K562 (cell line): ENCODE results near the gene HRH1. TPM values are rescaled to one million over a fixed set of nuclear protein-coding genes. Genes with fewer than 3 reads are reported as not detected.

Source experiments
- CTBP1 ChIP-seq: fragments of 450-650 bp; IDR thresholded peaks from 2 replicates; pipeline ENCODE4 v1.6.1; 2016; ENCODE audit warnings: borderline replicate concordance
- CXXC5 ChIP-seq: fragments of 250-450 bp; sonication (Bioruptor Pico); IDR thresholded peaks from 2 replicates; pipeline ENCODE4 v1.8.0; 2022; ENCODE audit warnings: inconsistent platforms, mild to moderate bottlenecking, moderate library complexity
- HIVEP1 ChIP-seq: fragments of 250-450 bp; sonication (Bioruptor Pico); IDR thresholded peaks from 2 replicates; pipeline ENCODE4 v1.4.0; 2020; ENCODE audit warnings: mild to moderate bottlenecking
- LCOR ChIP-seq: sonication (generic); formaldehyde crosslinking; IDR thresholded peaks from 2 replicates; pipeline ENCODE4 v1.8.0; 2022; ENCODE audit warnings: mild to moderate bottlenecking, missing genetic modification reagents
- NR2C2 ChIP-seq, 2 experiments: fragments of 200-800 bp in 1 of 2; sonication (Bioruptor generic) in 1 of 2; sonication (generic) in 1 of 2; formaldehyde crosslinking in 1 of 2; IDR thresholded peaks; 2 replicates each; pipeline versions ENCODE4 v1.6.1 to v1.8.0; 2016 to 2022; ENCODE audit warnings: mild to moderate bottlenecking in 1 of 2, missing compliant biosample characterization in 1 of 2, missing genetic modification characterization in 1 of 2, missing genetic modification reagents in 1 of 2
- PHB2 ChIP-seq: fragments of 450-650 bp; IDR thresholded peaks from 2 replicates; pipeline ENCODE4 v1.6.1; 2017; ENCODE audit warnings: low read depth
- SMARCA5 ChIP-seq: fragments of 450-650 bp; IDR thresholded peaks from 2 replicates; pipeline ENCODE4 v1.6.1; 2016
- STAT5A ChIP-seq: IDR thresholded peaks from 2 replicates; pipeline ENCODE4 v1.6.1; 2012; ENCODE audit warnings: low read length, inconsistent platforms, borderline replicate concordance
- TAF7 ChIP-seq: fragments of 450-650 bp; IDR thresholded peaks from 2 replicates; pipeline ENCODE4 v1.6.1; 2016; ENCODE audit warnings: missing genetic modification characterization, missing compliant biosample characterization
- TFAM ChIP-seq: fragments of 250-450 bp; sonication (Bioruptor Pico); conservative IDR thresholded peaks from 2 replicates; pipeline ENCODE4 v1.5.0; 2021; ENCODE audit warnings: mild to moderate bottlenecking, moderate library complexity
- ZNF224 ChIP-seq: sonication (generic); formaldehyde crosslinking; IDR thresholded peaks from 2 replicates; pipeline ENCODE4 v1.8.0; 2022; ENCODE audit warnings: mild to moderate bottlenecking, missing genetic modification reagents
- ZNF347 ChIP-seq: fragments of 450-650 bp; formaldehyde crosslinking; IDR thresholded peaks from 2 replicates; pipeline ENCODE4 v1.4.0; 2020; ENCODE audit warnings: low read depth, mild to moderate bottlenecking, moderate library complexity
- ZNF445 ChIP-seq: fragments of 250-450 bp; sonication (Bioruptor Pico); IDR thresholded peaks from 2 replicates; pipeline ENCODE4 v1.4.0; 2020; ENCODE audit warnings: low read depth, mild to moderate bottlenecking, moderate library complexity
- polyA plus RNA-seq, 8 experiments: library from polyadenylated mRNA; depleted of rRNA in 4 of 8; stranded (reverse) in 5 of 8; unstranded in 3 of 8; fragments of >200 nt; fragmentation: Nextera tagmentation in 2 of 8; fragmentation: Illumina TruSeq in 1 of 8; extraction: Ambion mirVana in 2 of 8; extraction: Trizol in 1 of 8; gene quantifications; 2 replicates each; pipeline versions ENCODE4 v1.2.1 to v1.2.3, GENCODE V29; 2011 to 2014; ENCODE audit warnings: inconsistent platforms in 1 of 8, missing spikeins in 1 of 8
- total RNA-seq, 7 experiments: library from RNA; depleted of rRNA in 6 of 7; stranded (reverse); fragments of >200 nt in 6 of 7; fragmentation: Illumina TruSeq in 2 of 7; extraction: Trizol in 2 of 7; gene quantifications; 2 replicates each; pipeline versions ENCODE4 v1.2.1 to v1.2.3, GENCODE V29; 2011 to 2021; ENCODE audit warnings: low replicate concordance in 1 of 7
- TF ChIP-seq, protein P1 (sequence below): sonication (generic); formaldehyde crosslinking; IDR thresholded peaks from 2 replicates; pipeline ENCODE4 v1.8.1; 2022; ENCODE audit warnings: missing genetic modification reagents
- TF ChIP-seq, protein P2 (sequence below): fragments of 450-650 bp; IDR thresholded peaks from 2 replicates; pipeline ENCODE4 v1.6.1; 2016; ENCODE audit warnings: antibody characterized with exemption
- TF ChIP-seq, protein P3 (sequence below): sonication (generic); formaldehyde crosslinking; IDR thresholded peaks from 2 replicates; pipeline ENCODE4 v1.8.1; 2023; ENCODE audit warnings: mild to moderate bottlenecking, missing genetic modification reagents
- TF ChIP-seq, protein P4 (sequence below): fragments of 200-800 bp; sonication (Bioruptor generic); IDR thresholded peaks from 2 replicates; pipeline ENCODE4 v1.6.1; 2017; ENCODE audit warnings: missing genetic modification characterization, missing compliant biosample characterization
- TF ChIP-seq, protein P5 (sequence below): IDR thresholded peaks from 2 replicates; pipeline ENCODE4 v1.6.1; 2016; ENCODE audit warnings: missing genetic modification characterization, missing compliant biosample characterization

HRH1 gene
- total and polyA plus RNA-seq, 9 of the 15 experiments (the other 6 are each of a cell fraction or from before 2014, with no cell fraction given), result 0.03 to 0.15 (median 0.06) TPM; not detected in 1

DNA sequence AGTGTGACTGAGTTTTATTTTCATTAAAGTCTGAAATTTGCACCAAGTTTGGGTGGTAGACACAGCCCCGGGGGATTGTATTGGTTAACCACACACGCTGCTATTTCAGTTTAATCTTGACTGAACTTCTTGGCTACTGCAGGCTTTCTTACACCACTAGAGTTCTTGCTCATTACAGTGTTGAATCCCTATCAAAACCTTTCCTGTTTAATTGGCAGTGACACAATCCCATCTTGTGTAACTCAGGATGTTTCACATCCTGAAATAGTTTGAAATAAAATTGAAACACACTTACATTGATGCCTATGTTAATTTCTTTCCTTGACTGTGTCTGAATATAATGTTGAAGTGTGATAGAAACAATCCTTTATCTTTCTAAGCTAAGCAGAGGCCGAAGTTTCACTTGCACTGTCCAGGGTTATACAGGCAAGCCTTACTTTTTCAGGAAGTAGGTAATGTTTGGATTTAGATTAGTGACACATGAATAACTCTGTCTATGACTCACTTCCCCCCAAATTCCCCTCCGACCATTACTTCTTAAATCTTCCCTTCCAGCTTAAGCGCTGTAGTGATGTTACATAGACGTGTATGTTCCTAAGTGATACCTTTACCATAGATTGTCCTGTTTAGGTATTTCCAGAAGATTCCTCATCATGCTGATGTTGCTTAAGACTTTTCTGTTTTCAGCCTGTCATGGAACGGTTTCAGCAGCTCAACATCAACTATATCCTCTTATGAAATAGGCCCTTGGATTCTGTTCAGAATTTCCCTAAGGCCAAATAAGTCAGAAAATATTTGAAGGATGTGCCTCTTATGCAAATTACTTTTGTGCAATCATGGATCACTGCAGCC lies 134.7 kb downstream of the HRH1 start (continued):
- TF ChIP-seq HIVEP1 (no peak), LCOR (CRISPR knock-in tag) (peak; percentile 87; the same call in 1 of the 2 replicates), TAF7 (tag) (no peak), ZNF445 (CRISPR knock-in tag) (no peak), CXXC5 (CRISPR knock-in tag) (no peak), NR2C2 (CRISPR knock-in tag; IDR thresholded peaks at IDR 0.05) (no peak), NR2C2 (tag; IDR thresholded peaks at IDR 0.05) (peak; percentile 53; the same call in 1 of the 2 replicates), PHB2 (no peak), SMARCA5 (no peak), TFAM (no peak), STAT5A (no peak), ZNF347 (CRISPR knock-in tag) (no peak), ZNF224 (CRISPR knock-in tag) (no peak), CTBP1 (peak; percentile 58; the same call in 1 of the 2 replicates)
- TF ChIP-seq, protein P1, sequence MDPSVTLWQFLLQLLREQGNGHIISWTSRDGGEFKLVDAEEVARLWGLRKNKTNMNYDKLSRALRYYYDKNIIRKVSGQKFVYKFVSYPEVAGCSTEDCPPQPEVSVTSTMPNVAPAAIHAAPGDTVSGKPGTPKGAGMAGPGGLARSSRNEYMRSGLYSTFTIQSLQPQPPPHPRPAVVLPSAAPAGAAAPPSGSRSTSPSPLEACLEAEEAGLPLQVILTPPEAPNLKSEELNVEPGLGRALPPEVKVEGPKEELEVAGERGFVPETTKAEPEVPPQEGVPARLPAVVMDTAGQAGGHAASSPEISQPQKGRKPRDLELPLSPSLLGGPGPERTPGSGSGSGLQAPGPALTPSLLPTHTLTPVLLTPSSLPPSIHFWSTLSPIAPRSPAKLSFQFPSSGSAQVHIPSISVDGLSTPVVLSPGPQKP (CRISPR knock-in tag), result no peak
- TF ChIP-seq, protein P2, sequence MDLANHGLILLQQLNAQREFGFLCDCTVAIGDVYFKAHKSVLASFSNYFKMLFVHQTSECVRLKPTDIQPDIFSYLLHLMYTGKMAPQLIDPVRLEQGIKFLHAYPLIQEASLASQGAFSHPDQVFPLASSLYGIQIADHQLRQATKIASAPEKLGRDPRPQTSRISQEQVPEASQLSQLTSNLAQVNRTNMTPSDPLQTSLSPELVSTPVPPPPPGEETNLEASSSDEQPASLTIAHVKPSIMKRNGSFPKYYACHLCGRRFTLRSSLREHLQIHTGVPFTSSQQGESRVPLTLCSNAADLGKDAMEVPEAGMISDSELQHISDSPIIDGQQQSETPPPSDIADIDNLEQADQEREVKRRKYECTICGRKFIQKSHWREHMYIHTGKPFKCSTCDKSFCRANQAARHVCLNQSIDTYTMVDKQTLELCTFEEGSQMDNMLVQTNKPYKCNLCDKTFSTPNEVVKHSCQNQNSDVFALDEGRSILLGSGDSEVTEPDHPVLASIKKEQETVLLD, result no peak
- TF ChIP-seq, protein P3, sequence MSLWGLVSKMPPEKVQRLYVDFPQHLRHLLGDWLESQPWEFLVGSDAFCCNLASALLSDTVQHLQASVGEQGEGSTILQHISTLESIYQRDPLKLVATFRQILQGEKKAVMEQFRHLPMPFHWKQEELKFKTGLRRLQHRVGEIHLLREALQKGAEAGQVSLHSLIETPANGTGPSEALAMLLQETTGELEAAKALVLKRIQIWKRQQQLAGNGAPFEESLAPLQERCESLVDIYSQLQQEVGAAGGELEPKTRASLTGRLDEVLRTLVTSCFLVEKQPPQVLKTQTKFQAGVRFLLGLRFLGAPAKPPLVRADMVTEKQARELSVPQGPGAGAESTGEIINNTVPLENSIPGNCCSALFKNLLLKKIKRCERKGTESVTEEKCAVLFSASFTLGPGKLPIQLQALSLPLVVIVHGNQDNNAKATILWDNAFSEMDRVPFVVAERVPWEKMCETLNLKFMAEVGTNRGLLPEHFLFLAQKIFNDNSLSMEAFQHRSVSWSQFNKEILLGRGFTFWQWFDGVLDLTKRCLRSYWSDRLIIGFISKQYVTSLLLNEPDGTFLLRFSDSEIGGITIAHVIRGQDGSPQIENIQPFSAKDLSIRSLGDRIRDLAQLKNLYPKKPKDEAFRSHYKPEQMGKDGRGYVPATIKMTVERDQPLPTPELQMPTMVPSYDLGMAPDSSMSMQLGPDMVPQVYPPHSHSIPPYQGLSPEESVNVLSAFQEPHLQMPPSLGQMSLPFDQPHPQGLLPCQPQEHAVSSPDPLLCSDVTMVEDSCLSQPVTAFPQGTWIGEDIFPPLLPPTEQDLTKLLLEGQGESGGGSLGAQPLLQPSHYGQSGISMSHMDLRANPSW (CRISPR knock-in tag), result no peak
- TF ChIP-seq, protein P4, sequence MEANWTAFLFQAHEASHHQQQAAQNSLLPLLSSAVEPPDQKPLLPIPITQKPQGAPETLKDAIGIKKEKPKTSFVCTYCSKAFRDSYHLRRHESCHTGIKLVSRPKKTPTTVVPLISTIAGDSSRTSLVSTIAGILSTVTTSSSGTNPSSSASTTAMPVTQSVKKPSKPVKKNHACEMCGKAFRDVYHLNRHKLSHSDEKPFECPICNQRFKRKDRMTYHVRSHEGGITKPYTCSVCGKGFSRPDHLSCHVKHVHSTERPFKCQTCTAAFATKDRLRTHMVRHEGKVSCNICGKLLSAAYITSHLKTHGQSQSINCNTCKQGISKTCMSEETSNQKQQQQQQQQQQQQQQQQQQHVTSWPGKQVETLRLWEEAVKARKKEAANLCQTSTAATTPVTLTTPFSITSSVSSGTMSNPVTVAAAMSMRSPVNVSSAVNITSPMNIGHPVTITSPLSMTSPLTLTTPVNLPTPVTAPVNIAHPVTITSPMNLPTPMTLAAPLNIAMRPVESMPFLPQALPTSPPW, result peak; percentile 48
- TF ChIP-seq, protein P5, sequence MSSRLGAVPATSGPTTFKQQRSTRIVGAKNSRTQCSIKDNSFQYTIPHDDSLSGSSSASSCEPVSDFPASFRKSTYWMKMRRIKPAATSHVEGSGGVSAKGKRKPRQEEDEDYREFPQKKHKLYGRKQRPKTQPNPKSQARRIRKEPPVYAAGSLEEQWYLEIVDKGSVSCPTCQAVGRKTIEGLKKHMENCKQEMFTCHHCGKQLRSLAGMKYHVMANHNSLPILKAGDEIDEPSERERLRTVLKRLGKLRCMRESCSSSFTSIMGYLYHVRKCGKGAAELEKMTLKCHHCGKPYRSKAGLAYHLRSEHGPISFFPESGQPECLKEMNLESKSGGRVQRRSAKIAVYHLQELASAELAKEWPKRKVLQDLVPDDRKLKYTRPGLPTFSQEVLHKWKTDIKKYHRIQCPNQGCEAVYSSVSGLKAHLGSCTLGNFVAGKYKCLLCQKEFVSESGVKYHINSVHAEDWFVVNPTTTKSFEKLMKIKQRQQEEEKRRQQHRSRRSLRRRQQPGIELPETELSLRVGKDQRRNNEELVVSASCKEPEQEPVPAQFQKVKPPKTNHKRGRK (tag), result no peak
